Stimulated activated CD4-positive, alpha-beta T cell treated with anti-CD3 and anti-CD28 coated beads, Interleukin-15, amount 100 ng/mL, for 24 hours (primary cell): ENCODE measurements around the gene UHMK1.
"Not testable (repeated sequence)": the region's sequence is repeated elsewhere in the genome, so short reads cannot be mapped to it uniquely, and the experiment has no call there.

Experiments used
- DNase-seq: peaks from one replicate; pipeline ENCODE4 v3.0.0-alpha.2; 2020

UHMK1 gene

DNA sequence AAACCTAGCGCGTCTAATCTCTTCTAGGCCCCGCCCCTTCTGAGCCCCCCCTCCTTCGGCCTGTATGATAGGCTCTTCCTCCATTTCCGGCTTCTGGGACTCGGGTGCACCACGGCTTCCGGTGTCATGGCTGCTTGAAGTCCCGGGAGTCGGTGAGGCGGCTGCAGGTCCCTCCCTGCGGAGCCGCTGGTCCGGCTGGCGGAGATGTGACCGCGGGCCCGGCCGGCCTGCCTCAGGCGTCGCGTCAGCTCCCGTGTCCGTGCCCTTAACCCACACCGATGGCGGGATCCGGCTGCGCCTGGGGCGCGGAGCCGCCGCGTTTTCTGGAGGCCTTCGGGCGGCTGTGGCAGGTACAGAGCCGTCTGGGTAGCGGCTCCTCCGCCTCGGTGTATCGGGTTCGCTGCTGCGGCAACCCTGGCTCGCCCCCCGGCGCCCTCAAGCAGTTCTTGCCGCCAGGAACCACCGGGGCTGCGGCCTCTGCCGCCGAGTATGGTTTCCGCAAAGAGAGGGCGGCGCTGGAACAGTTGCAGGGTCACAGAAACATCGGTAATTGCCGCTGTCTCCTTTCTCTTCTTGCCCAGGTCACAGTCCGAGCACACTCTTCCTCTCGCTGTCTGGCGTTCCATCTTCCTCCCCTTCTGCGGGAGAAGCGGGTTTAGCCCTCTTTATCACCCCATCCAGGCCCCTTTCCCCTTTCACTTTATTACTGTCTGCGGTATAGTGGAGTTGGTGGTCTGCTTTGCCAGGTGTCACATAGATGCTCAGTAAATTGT is at the start of gene UHMK1:
UHMK1 (plus strand) TSS at position 96 of the 773 bp plus-strand sequence; CDS start at position 279, 183 bp downstream.
- peak; percentile 92 for DNase-seq

GRCh38 chr1:162454361-162454760 is 43.3 kb upstream of the UHMK1 start:
- not testable (repeated sequence) for DNase-seq

GRCh38 chr1:162456323-162456722 is 41.3 kb upstream of the UHMK1 start:
- no peak for DNase-seq

DNA sequence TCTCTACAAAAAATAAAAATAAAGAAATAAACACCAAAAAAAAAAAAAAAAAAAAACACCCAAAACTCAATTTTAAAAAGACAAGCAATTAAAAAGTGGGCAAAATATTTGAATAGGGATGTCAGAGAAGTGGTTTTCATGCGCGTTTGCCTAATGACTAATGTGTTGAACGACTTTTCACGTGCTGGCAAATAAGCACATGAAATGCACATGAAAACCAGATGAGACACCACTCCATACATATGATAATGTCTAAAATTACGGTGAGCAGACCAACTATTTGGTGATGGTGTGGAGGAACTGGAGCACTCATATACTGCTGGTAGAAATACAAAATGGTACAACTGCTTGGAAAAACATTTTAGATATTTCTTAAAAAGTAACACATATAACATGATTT is 39.4 kb upstream of the UHMK1 start:
- DNase-seq, result no peak

DNA sequence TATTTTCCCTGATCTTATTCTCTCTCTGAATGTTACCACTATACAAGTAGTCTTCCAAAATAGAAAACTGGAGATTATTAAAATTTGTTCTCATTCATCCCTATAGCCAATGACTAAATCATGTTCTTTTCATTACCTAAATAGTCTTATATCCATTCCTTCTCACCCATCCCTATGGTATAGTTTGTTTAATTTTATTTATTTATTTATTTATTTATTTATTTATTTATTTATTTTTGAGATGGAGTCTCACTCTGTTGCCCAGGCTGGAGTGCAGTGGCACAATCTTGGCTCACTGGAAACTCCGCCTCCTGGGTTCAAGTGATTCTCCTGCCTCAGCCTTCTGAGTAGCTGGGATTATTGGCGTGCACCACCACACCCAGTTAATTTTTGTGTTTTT is 35.2 kb upstream of the UHMK1 start:
- not testable (repeated sequence) for DNase-seq

- no peak for DNase-seq
Observed at GRCh38 chr1:162463021-162463420, 34.6 kb upstream of the UHMK1 start.

DNA sequence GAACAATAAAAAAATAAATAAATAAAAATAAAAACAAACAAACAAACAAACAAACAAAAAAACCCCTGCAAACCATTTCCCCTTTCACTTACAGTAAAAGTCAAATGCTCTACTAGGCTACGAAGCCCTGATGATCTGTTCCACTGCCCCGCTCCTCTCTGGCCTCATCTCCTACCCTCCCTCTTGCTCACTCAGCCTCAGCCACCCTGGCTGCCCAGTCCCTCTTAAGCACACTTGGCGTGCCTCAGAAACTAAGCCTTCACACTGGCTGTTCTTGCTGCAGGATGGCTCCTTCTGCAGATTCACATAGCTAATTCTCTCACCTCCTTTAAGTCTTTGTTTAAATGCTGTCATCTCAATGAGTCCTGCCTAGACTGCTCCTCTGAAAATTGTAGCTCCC is 30.8 kb upstream of the UHMK1 start:
- no peak for DNase-seq

DNA sequence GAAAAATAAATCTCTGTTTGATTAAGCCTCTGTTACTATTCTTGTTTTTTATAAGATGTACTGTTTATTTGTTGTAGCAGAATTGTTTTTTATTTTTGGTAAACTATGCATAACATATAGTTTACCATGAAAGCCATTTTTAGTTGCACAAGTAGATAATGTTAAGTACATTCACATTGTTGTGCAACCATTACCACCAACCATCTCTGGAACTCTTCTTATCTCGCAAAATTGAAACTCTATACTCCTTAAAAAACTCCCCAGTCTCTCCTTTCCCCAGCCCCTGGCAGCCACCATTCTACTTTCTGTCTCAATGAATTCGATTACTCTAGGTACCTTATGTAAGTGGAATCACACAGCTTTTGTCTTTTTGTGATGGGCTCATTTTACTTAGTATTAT is 27.4 kb upstream of the UHMK1 start:
- DNase-seq, result no peak

DNA sequence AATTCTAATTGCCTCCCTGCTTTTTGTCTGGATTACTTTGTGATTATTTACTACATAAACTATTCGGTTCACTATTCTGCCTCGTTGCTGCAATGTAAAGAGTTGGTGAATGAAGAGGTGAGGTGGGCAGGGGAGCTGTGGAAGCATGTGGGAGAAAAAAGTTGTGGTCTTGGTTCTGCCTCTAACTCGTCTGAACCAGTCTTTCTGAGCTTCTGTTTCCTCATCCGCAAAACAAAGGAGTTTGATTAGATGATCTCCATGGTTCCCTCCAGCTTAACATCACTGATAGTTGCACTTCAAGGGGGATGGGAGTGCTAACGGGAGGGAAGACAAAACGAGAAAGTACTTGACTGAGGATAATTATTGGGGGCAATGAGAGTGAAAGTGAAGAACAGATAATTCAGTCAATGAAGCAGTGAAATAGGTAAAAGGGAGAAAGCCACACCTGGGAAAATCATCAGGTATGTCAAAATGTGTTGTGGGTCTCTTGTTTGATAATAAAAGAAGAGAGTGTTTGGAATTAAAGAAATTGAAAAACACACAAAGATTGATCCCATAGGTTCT is 26.2 kb upstream of the UHMK1 start:
- no peak for DNase-seq

- DNase-seq, result no peak
Observed at GRCh38 chr1:162475089-162475488, 22.5 kb upstream of the UHMK1 start.

- DNase-seq, result no peak
Observed at GRCh38 chr1:162475539-162476185, 22.0 kb upstream of the UHMK1 start.

DNA sequence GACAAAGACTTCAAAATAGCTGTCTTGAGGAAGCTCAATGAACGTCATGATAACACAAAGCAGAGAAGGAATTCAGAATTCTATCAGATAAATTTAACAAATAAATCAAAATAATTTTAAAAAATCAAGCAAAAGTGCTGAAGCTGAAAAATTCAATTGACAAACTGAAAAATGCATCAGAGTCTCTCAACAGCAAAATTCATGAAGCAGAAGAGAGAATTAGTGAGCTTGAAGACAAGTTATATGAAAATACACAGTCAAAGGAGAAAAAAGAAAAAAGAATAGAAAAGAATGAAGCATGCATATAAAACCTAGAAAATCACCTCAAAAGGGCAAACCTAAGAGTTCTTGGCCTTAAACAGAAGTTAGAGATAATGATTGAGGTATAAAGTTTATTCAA is 21.0 kb upstream of the UHMK1 start:
- no peak for DNase-seq

DNA sequence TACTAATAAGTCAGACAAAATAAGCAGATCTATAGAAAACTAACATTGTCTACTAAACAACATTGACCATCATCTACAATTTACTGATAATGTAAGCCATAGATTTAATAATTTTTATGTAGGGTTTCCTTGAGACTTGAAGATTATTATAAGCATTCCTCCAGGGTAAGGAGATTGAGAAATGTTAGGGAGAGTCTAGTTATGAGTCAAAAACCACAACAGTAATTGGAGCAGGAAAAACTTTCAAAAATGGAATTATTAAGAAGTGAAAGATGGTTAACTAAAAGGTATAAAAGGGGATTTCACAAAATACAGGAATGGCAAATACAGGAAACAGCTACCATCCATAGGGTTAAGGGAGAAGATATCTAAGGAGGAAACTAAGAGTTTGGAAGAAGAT is 12.4 kb upstream of the UHMK1 start:
- DNase-seq, result no peak

DNA sequence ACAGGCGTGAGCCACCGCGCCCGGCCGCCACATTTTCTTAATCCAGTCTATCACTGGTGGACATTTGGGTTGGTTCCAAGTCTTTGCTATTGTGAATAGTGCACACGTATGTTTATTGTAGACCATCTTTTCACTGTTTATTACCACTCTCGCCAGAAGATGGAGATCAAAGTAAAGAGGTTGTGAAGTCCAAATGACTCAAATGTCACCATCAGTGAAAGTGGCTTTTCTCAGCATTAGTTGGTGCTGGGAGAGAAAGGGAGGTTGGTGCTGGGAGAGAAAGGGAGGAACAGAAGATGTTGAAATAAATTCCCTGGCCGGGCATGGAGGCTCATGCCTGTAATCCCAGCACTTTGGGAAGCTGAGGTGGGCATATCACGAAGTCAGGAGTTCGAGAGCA is 10.4 kb upstream of the UHMK1 start:
- no peak for DNase-seq

- DNase-seq, result no peak
Observed at GRCh38 chr1:162488219-162488618, 9.4 kb upstream of the UHMK1 start.

DNA sequence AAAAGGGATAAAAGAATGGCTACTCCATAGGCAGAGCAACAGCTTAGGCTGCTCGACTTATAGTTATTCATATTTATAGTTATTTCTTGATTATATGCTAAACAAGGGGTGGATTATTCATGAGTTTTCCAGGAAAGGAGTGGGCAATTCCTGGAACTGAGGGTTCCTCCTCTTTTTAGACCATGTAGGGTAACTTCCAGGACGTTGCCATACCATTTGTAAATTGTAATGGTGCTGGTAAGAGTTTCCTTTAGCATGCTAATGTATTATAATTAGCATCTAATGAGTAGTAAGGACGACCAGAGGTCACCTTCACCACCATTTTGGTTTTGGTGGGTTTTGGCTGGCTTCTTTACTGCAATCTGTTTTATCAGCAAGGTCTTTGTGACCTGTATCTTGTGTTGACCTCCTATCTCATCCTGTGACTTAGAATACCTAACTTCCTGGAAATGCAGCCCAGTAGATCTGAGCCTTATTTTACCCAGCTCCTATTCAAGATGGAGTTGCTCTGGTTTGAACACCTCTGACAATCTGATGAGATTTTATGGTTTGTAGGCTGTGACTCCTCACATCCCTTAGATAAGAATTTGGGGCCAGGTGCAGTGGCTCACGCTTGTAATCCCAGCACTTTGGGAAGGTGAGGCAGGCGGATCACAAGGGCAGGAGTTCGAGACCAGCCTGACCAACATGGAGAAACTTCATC is 1.9 kb upstream of the UHMK1 start:
- not testable (repeated sequence) for DNase-seq

DNA sequence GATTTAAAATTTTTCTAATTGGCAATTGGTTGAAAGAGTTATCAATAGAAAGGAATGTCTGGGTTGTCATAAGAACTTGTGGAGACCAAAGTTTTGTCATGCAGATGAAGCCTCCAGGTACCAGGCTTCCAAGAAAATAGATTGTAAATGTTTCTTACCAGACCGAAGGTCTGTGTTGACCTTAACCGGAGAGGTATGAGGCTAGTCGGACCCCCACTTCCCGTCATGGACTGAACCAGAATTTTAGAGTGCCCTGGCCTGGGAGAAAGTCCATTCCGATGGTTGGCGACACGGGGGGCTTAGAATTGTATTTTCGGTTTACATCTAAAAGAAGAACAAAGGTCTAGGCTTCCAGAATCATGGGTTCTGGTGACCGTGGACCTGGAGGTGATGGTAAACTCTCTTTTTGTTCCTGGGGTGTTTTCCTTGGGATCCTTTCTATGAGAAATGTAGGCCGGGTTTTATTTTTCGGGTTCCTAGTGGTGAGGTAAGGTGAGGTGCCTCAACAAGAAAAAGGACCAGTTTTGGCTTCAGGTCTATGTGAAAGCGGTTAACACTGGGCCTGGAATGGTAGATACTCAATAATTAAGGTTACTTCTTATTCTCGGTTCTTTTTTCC is 405 bp upstream of the UHMK1 start:
- DNase-seq, result no peak

GRCh38 chr1:162498496-162498810 is 835 bp downstream of the UHMK1 start:
- DNase-seq, result no peak

DNA sequence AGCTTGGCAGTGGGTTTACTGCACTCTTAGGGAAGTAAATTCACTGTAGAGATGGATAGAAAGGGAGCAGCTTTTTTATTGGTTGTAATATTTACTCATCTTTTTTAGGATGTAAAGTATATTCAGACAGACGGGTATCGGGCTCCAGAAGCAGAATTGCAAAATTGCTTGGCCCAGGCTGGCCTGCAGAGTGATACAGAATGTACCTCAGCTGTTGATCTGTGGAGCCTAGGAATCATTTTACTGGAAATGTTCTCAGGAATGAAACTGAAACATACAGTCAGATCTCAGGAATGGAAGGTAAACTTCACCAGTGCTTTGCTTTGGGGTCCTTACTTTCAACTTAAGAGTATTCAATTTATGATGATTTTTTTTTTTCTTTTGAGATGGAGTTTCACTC is 3.2 kb downstream of the UHMK1 start:
- DNase-seq, result no peak

DNA sequence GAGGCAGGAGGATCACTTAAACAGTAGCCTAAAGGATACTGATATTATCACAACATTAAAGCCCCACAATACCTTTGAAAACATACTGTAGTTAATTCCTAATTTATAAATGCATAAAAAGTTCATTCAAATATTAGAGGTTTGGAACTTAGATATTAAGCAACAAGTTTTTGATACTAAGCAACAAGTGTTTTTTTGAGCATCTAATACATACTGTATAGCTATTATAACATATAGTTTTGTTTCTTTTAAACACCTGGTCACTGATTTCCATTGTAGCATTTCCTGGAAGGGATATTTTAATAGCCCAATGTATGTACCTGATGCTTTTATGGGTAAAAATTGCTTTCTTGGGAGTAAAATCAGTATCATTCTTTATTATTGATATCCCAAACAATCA is 4.5 kb downstream of the UHMK1 start:
- DNase-seq, result no peak

DNA sequence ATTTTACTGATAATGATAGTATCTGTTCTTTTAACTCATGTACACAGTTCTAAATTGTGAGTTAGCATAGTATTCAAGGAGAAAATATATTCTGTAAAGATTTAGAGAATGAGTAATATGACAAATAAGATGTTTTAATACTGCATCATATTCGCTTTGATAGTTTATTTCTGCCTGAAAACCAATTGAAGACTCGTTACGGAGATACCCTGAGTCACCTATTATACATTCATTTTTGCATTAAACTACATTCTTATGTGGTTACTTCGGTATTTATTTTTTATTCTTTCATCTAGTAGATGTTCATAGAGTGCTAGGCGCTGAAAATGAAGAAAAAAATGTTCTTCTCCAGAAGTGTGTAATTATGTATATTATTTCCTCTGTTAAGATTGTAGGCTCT is 5.3 kb downstream of the UHMK1 start:
- no peak for DNase-seq

DNA sequence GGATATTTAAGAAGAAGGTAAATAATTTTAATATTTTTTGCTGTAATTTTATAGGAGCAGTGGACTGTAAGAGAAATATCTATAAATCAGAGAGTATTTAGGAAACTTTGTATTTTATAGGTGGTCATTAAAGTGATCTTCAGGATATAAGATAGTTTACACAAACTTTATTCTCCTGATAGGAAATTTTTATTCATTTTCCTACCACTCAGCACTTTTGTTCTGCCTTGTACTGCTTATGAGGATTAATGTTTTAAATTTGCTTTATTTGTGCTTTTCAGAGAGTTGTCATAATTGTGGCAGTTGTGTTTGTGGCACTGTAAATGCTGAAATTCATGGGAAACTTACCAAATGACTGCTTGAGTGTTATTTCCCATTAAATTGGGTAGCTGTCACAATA is 29.7 kb downstream of the UHMK1 start:
- DNase-seq, result no peak

- DNase-seq, result no peak
Observed at GRCh38 chr1:162530307-162530987, 32.8 kb downstream of the UHMK1 start.
